NCI-H345 (cell line): ENCODE data around the gene ZNF800.

Experiments
- DNase-seq: peaks from one replicate; lab custom pipeline; 2025; lab: John Stamatoyannopoulos, UW

The ZNF800 gene

GRCh38 chr7:127390817-127391590, 1.5 kb downstream of the ZNF800 start:
- DNase-seq, result no peak

- no peak for DNase-seq
These were observed 2.2 kb downstream of the ZNF800 start for GRCh38 chr7:127390186-127390816.

DNA sequence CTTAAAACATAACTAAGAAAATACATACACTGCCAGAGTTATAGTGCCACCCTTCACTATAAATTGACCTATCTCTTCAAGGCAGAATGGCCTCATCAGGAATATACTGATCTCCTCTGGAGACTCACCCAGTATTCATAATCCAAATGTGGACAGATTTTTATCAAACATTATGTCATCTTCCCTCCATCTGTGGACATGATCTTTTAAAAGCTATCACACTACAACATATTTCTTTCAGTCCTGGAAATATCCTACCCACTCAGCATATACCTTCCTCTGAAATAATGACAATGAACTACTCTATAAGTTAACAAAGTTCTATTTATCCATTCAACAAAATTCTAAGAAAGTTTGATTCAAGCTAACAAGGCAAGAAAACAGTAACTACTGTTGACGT, 3.2 kb downstream of the ZNF800 start:
- DNase-seq, result no peak

DNA sequence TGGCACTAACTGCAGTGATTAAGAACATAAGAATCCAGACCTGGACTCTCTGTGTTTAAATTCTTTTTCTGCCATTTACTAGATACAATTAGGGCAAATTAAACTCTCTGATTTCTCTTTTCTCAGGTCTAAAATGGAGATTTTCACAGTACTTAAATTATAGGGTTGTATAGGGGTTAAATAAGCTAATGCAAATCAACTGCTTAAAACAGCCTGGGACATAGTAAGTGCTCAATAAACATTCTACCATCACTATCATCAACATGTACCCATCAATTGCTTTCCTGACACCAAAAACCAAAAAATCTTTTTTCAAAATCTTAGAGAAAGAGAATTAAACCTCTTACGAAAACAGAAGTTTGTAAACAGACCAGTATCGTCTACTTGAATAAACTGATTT, 4.5 kb downstream of the ZNF800 start:
- no peak for DNase-seq

GRCh38 chr7:127383123-127383835, 9.2 kb downstream of the ZNF800 start:
- DNase-seq, result no peak

GRCh38 chr7:127382301-127383085, 10.0 kb downstream of the ZNF800 start:
- DNase-seq, result no peak

GRCh38 chr7:127380479-127380878, 12.0 kb downstream of the ZNF800 start:
- no peak for DNase-seq

GRCh38 chr7:127379642-127380041, 12.9 kb downstream of the ZNF800 start:
- DNase-seq, result no peak

DNA sequence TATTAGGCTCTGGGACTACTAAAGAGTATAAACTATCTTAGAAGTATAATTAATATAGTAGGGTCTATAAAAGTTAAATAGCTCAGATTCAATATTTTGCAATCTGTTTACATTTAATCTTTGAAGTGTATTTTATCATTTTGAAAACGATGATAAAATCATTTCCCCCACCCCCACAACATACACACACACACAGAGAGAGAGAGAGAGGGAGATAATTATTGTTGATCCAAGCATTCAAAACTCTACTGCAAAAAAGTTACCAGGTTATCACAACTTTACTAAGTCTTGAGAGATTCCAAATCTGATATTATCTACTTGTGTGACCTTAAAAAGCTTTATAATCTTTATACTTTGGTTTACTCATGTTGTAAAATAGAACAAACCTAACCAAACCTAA, 14.0 kb downstream of the ZNF800 start:
- no peak for DNase-seq

GRCh38 chr7:127377425-127377824, 15.1 kb downstream of the ZNF800 start:
- DNase-seq, result no peak

- no peak for DNase-seq
These were observed 16.9 kb downstream of the ZNF800 start for GRCh38 chr7:127375631-127376030.

GRCh38 chr7:127367679-127368078, 24.8 kb downstream of the ZNF800 start:
- DNase-seq, result no peak

GRCh38 chr7:127366680-127367079, 25.8 kb downstream of the ZNF800 start:
- no peak for DNase-seq

GRCh38 chr7:127365957-127366315, 26.6 kb downstream of the ZNF800 start:
- DNase-seq, result no peak

GRCh38 chr7:127365164-127365956, 27.1 kb downstream of the ZNF800 start:
- DNase-seq, result no peak

- DNase-seq, result no peak
These were observed 30.0 kb downstream of the ZNF800 start for GRCh38 chr7:127362364-127363027.

DNA sequence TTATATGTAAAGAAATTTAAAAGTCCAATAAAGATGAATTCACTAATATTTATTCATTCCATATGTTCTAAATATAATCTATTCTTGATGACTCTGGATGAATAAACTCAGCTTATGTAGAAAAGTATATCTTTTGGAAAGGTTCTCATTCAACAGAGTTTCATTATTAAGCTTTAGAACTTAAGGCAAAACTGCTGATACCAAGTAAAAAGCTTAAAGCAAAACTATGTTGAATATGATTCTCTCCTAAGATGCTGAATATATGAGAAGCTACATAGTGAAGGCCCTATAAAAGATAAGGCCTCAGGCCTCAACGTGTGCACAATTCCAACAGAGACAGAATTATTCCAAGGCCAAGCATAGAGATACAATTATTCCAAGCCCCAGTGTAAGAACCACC, 30.8 kb downstream of the ZNF800 start:
- DNase-seq, result no peak

DNA sequence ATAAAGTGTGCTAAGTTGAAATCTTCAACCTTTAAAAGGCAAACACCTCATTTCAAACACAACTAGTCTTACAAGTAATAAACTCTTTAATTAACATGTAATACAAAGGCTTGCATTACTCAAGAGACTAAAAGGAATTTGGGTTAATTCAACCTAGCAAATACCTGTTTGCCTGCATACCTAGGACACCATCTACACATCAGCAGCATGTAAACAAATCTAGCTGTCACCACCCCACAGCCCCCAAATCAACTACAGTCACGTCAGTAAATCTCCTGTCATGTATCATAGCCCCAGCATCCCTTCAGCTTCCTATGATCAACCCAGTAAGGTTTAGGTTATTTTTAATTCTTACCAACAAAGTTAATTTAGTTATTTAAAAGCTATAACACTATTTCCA, 33.5 kb downstream of the ZNF800 start:
- no peak for DNase-seq

- no peak for DNase-seq
These were observed 38.6 kb downstream of the ZNF800 start for GRCh38 chr7:127353897-127354296.

DNA sequence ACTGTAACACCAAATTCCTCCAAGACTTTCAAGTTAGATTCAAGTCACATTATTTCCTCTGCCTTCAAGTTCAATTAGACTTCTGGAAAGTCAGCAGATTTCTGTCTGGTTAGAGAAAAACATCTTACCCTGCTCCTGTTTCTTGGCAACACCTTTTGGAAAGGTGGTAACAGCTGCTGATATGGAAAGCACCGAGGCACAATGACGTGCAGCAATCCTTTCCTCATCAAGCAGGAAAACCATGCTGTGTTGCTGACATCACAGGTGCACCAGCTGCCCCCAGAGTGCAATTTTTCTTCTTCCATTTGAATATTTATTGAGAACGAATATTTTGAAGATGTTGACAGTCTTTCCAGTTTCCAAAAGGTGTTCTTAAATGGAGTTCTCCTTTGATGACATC, 41.9 kb downstream of the ZNF800 start:
- DNase-seq, result no peak

- DNase-seq, result no peak
These were observed 42.6 kb downstream of the ZNF800 start for GRCh38 chr7:127349881-127350280.
